ENCODE measurements around the gene CYB561.

CYB561 gene

GRCh38 chr17:63405741-63406261 lies 40.3 kb downstream of the CYB561 start:
- H3K4me3 ChIP-seq (ENCODE audit: low read length) = no peak overlapping the region
- no peak overlapping the region for H3K9ac ChIP-seq (ENCODE audit: low read length)
- H3K27ac ChIP-seq (ENCODE audit: low read length) = no peak overlapping the region
- H3K9me3 ChIP-seq (ENCODE audit: insufficient read depth, low read length) = no peaks in the 10 kb centered on the region
- TF ChIP-seq CTCF (IDR thresholded peaks at IDR 0.05; ENCODE audit: low read depth, low read length) = peak; percentile 78
- no peak for TF ChIP-seq EZH2phosphoT487 (IDR thresholded peaks at IDR 0.05; ENCODE audit: low read depth)
- peaks cover 26% of the 10 kb centered on the region for H3K4me1 ChIP-seq (ENCODE audit: low read length)
- no peaks in the 10 kb centered on the region for H3K36me3 ChIP-seq (replicated peaks; ENCODE audit: low read depth, low read length)
- no peaks in the 10 kb centered on the region for H3K79me2 ChIP-seq (ENCODE audit: low read length)
- peak overlapping the region; percentile 94 for H2AFZ ChIP-seq (ENCODE audit: low read depth, low read length)
- no peaks in the 10 kb centered on the region for H4K20me1 ChIP-seq (ENCODE audit: insufficient read depth, low read length)
- H3K27me3 ChIP-seq (ENCODE audit: low read depth, low read length) = no peaks in the 10 kb centered on the region
- peak overlapping the region; percentile 37 for H3K4me2 ChIP-seq (ENCODE audit: low read length)

GRCh38 chr17:63405020-63405419 lies 41.1 kb downstream of the CYB561 start:
- no peak overlapping the region for H3K9ac ChIP-seq (ENCODE audit: low read length)
- H3K36me3 ChIP-seq (replicated peaks; ENCODE audit: low read depth, low read length) = no peaks in the 10 kb centered on the region

GRCh38 chr17:63402431-63403212 lies 43.5 kb downstream of the CYB561 start:
- H3K4me2 ChIP-seq (ENCODE audit: low read length) = no peak overlapping the region
- no peak overlapping the region for H2AFZ ChIP-seq (ENCODE audit: low read depth, low read length)
- H3K9ac ChIP-seq (ENCODE audit: low read length) = no peak overlapping the region
- no peak overlapping the region for H3K4me3 ChIP-seq (ENCODE audit: low read length)
- TF ChIP-seq CTCF (IDR thresholded peaks at IDR 0.05; ENCODE audit: low read depth, low read length) (no peak), EZH2phosphoT487 (IDR thresholded peaks at IDR 0.05; ENCODE audit: low read depth) (no peak)
- peaks cover 41% of the 10 kb centered on the region for H3K4me1 ChIP-seq (ENCODE audit: low read length)
- H4K20me1 ChIP-seq (ENCODE audit: insufficient read depth, low read length) = no peaks in the 10 kb centered on the region
- H3K36me3 ChIP-seq (replicated peaks; ENCODE audit: low read depth, low read length) = no peaks in the 10 kb centered on the region
- H3K27me3 ChIP-seq (ENCODE audit: low read depth, low read length) = no peaks in the 10 kb centered on the region
- H3K27ac ChIP-seq (ENCODE audit: low read length) = no peak overlapping the region
- H3K9me3 ChIP-seq (ENCODE audit: insufficient read depth, low read length) = no peaks in the 10 kb centered on the region
- H3K79me2 ChIP-seq (ENCODE audit: low read length) = no peaks in the 10 kb centered on the region

More at GRCh38 chr17:63405020-63405419, 41.1 kb downstream of the CYB561 start:
- no peaks in the 10 kb centered on the region for H3K9me3 ChIP-seq (ENCODE audit: insufficient read depth, low read length)
- no peak overlapping the region for H2AFZ ChIP-seq (ENCODE audit: low read depth, low read length)
- no peaks in the 10 kb centered on the region for H3K79me2 ChIP-seq (ENCODE audit: low read length)
- no peak overlapping the region for H3K27ac ChIP-seq (ENCODE audit: low read length)
- no peak for TF ChIP-seq EZH2phosphoT487 (IDR thresholded peaks at IDR 0.05; ENCODE audit: low read depth)
- no peak for TF ChIP-seq CTCF (IDR thresholded peaks at IDR 0.05; ENCODE audit: low read depth, low read length)
- H3K4me2 ChIP-seq (ENCODE audit: low read length) = no peak overlapping the region
- no peaks in the 10 kb centered on the region for H3K27me3 ChIP-seq (ENCODE audit: low read depth, low read length)
- no peak overlapping the region for H3K4me3 ChIP-seq (ENCODE audit: low read length)
- peaks cover 26% of the 10 kb centered on the region for H3K4me1 ChIP-seq (ENCODE audit: low read length)
- H4K20me1 ChIP-seq (ENCODE audit: insufficient read depth, low read length) = no peaks in the 10 kb centered on the region

- Histone ChIP-seq H3K4me1 (ENCODE audit: low read length) (peaks cover 24% of the 10 kb centered on the region), H3K79me2 (ENCODE audit: low read length) (no peaks in the 10 kb centered on the region), H3K4me3 (ENCODE audit: low read length) (no peak overlapping the region), H3K27me3 (ENCODE audit: low read depth, low read length) (no peaks in the 10 kb centered on the region), H2AFZ (ENCODE audit: low read depth, low read length) (no peak overlapping the region), H3K36me3 (replicated peaks; ENCODE audit: low read depth, low read length) (no peaks in the 10 kb centered on the region), H3K4me2 (ENCODE audit: low read length) (no peak overlapping the region), H4K20me1 (ENCODE audit: insufficient read depth, low read length) (no peaks in the 10 kb centered on the region), H3K9ac (ENCODE audit: low read length) (no peak overlapping the region), H3K9me3 (ENCODE audit: insufficient read depth, low read length) (no peaks in the 10 kb centered on the region), H3K27ac (ENCODE audit: low read length) (no peak overlapping the region)
- TF ChIP-seq EZH2phosphoT487 (IDR thresholded peaks at IDR 0.05; ENCODE audit: low read depth) (no peak), CTCF (IDR thresholded peaks at IDR 0.05; ENCODE audit: low read depth, low read length) (no peak)
Measured at GRCh38 chr17:63399856-63400255, 46.2 kb downstream of the CYB561 start.

Measured in OCI-LY3 (cell line).